ENCODE results near the gene DCAF6.
A peak's percentile ranks its signal among the peaks of the same experiment; 100 is the strongest.
"Not testable (repeated sequence)": the region's sequence is repeated elsewhere in the genome, so short reads cannot be mapped to it uniquely, and the experiment has no call there.

The DCAF6 gene, protein sequence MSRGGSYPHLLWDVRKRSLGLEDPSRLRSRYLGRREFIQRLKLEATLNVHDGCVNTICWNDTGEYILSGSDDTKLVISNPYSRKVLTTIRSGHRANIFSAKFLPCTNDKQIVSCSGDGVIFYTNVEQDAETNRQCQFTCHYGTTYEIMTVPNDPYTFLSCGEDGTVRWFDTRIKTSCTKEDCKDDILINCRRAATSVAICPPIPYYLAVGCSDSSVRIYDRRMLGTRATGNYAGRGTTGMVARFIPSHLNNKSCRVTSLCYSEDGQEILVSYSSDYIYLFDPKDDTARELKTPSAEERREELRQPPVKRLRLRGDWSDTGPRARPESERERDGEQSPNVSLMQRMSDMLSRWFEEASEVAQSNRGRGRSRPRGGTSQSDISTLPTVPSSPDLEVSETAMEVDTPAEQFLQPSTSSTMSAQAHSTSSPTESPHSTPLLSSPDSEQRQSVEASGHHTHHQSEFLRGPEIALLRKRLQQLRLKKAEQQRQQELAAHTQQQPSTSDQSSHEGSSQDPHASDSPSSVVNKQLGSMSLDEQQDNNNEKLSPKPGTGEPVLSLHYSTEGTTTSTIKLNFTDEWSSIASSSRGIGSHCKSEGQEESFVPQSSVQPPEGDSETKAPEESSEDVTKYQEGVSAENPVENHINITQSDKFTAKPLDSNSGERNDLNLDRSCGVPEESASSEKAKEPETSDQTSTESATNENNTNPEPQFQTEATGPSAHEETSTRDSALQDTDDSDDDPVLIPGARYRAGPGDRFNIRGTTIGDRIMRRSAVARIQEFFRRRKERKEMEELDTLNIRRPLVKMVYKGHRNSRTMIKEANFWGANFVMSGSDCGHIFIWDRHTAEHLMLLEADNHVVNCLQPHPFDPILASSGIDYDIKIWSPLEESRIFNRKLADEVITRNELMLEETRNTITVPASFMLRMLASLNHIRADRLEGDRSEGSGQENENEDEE

DNA sequence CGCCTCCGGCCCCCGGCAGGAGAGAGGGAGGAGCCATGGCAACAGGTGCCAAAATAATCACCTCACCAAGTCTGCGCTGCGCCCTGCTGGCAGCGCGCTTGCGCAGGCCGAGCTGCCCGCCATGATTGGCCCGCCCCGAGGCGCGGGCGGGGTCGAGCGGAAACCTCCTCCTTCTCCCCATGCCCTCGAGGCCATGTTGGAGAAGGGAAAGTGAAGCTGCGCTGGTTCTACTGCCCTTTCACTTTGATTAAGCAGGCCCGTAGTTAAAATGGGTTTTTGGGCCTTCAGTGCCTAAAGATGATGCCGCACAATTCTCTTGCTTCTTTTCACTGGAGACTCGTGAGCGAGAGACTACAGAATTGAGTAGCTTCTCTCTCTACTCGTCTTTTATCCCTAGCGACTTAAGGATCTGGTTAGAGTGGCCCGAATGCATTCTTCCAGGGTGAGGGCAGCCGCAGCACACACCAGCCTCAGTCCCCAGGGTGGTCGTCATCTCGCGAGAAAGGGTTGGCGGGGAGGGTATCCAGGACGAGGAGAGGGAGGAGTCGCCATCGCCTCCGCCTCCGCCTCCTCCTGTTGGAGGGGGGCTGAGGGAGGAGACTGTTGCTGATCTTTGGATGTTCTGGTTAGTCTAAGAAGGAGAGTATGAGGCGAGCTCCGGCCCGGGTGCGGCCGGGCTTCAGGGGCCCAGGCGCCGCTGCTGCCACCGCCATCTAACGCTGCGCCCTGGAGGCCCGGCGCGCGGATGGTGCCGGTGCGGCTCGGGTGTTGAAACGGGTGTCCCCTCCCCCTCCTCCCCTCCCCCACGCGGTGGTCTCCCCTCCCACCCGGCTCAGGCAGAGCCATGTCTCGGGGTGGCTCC, at the start of gene DCAF6:
TSS of gene DCAF6 (plus strand) at position 616 of the 862 bp plus-strand sequence. CDS start at position 845, 229 bp downstream.
- DNase-seq (ENCODE audit: low spot score) = peak; percentile 97

DNA sequence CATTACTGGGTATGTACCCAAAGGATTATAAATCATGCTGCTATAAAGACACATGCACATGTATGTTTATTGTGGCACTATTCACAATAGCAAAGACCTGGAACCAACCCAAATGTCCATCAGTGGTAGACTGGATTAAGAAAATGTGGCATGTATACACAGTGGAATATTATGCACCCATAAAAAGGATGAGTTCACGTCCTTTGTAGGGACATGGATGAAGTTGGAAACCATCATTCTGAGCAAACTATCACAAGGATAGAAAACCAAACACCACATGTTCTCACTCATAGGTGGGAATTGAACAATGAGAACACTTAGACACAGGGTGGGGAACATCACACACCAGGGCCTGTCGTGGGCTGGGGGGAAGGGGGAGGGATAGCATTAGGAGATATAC, 49.3 kb upstream of the DCAF6 start:
- not testable (repeated sequence) for DNase-seq (ENCODE audit: low spot score)

DNA sequence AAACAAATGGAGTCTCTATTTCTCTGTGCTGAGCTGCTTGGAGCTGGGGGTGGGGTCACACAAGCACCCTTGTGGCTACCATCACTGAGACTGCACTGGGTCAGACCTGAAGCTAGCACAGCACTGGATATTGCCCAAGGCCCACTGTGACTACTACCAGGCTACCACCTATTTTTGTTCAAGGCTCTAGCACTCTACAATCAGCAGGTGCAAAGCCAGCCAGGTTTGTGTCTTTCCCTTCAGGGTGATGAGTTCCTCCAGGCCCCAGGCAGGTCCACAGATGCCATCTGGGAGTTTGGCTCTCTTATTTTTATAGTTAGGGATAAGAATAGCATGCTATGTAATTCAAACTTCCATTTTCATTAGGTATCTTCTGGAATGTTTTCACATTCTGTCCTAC, 46.1 kb upstream of the DCAF6 start:
- no peak for DNase-seq (ENCODE audit: low spot score)

DNA sequence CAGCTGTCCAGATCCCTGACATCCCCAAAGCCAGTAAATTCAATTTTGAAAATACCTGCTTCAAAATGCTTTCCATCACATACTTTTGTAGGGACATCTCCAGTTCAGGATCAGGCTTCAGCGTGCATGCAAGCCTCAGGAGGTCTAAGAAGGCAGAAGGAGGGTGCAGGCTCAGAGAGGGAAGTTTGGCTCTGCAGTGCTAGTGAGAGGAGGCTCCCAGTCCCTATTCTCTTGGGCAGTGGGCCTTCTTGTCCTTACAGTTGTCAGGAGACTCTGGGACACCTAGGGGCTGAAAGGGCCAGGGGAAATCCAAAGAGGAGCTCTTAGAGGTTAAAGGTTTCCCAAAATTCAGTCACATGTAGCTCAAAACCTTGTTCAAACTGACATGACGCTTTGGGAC, 42.7 kb upstream of the DCAF6 start:
- DNase-seq (ENCODE audit: low spot score) = no peak

DNA sequence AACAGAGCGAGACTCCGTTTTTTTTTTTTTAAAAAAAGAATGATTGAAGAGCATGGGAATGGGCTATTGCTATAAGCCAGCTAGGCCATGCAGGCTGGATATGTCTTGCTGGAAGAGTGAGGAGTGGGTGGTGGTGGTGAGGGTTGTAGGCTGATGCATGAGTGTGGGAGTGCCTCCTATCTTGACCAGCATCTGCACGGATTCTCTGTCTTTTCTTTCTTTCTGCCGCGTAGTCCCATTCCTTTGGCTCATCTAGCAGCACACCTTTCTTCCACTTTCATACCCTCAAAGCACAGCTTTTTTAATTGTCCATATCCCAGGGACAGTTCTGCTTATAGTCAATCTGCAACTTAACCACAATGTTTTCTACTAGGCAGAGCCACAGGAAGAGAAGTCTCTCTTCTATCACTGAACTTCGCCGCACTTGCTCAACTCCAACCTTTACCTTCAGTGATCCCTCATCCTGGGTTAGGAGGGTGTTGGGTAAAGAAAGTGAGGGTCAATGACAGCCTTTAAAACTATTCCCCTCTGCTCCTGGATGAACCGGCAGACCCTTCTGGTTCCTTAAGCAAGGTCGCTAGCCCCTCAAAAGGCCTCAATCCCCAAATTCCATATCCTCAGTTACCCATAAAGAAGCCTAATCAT, 37.8 kb upstream of the DCAF6 start:
- DNase-seq (ENCODE audit: low spot score) = no peak

DNA sequence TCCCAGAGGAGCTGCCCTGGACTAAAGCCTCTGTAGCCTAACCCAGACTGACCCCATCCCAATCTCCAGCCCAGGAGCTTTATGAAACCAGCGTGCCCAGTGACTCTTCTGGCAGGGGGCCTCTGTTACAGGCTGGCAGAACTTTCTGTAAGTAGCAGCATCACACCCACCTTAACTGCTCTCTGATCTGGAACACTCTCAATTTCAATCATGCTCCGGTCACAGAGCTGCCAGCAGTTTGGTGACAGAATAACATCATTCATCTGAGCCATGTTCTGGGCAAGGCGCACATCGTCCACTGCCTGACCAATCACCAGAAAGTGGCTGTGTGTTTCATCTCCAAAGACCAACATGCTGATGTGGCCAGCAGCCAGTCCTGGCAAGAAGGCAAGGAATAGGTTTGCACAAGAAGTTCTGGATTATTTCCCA, 37.2 kb upstream of the DCAF6 start:
- no peak for DNase-seq (ENCODE audit: low spot score)

DNA sequence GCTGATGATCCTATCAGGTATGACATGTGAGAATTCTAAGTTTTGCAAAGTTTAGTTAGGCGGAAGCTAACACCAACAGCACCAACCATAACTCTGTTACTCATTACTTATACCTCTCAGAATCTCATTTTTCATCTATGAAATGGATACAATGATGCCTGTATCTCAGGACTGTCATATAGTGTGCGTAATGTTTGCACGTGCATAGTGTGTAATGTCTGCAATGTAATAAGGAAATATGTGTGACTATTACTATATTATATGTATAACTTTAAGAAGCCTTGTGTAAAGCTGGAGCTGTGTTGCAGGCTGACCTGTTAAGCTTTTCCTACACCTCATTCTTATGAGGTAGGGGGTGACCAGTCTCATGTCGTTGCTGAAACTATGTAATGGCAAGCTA, 35.6 kb upstream of the DCAF6 start:
- no peak for DNase-seq (ENCODE audit: low spot score)

DNA sequence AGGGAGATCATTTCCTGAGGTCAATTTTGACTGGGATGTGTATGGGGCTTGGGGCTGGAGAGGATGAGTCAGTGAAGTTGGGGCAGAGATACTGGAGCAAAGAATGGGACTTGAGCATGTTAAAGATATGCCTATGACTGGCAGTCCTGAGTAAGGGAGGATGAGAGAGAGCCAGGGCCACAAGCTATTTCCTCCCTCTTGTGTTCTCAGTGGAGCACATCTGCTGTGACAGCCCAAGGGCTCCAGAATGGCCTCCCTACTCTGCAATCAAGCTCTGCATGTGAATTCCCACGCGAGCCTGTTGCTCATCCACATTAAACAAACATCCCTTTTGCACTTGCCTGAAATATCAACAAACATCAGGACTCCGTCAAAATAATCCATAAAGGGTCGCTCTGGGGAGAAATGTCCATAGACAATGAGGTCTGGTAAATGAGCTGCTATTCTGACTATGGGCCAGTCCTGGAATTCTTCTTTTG, 31.8 kb upstream of the DCAF6 start:
- DNase-seq (ENCODE audit: low spot score) = peak; percentile 20

DNA sequence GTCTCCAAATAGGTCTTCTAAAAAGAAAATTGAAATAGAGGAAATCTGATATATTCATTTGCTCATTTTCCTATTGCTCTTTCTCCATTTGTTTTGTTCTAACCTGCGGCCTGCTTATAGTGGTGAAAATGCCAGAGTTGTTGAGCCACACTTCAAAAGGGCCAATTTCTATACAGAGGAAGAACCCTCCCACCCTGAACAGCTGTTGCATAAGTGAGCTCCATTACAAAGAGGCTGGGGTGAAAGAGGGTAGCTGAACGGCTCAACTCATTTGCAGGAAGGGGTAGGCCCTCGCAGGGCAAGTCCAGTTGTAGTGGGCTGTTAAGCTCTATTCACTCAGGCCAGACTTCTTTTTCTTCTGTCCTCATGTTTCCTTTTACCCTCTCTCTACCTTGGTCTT, 31.3 kb upstream of the DCAF6 start:
- DNase-seq (ENCODE audit: low spot score) = no peak

DNA sequence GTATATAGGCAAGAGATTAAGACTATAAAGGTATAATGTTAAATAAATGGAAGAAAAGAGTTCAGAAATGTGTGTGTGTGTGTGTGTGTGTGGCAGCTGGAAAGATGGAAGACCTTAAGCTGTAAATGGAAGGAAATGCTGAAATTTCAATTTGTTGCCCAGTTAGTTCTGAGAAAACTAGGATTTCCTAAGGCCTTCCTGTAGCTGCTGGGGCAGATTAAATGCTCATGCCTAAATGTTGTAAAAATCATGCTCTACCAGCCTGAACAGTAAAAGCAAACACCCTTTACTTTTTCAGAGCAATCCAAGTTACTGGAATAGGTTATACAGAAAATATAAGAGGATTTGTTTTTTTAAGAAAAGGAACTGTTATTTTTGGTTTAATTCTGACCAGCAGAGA, 30.8 kb upstream of the DCAF6 start:
- no peak for DNase-seq (ENCODE audit: low spot score)

DNA sequence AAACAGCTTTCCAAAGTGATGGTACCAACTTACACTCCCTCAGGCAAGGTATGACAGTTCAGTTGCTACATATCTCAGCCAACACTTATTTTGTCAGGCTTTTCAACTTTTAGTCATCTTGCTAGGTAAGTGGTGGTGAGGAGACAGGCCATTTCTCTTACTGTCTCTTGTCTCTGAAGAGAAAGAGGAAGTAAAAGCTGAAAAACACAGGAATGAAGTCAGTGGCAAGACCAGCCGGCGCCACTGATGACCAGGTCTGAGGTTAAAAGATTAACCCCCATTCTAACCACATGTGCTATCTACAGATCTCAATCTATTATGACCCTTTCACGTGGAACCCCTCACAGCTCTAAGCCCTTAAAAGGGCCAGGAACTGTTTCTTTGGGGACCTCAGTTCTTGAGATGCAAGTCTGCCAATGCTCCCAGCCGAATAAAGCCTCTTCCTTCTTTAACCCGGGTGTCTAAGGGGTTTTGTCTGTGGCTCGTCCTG, 26.7 kb upstream of the DCAF6 start:
- DNase-seq (ENCODE audit: low spot score) = no peak

DNA sequence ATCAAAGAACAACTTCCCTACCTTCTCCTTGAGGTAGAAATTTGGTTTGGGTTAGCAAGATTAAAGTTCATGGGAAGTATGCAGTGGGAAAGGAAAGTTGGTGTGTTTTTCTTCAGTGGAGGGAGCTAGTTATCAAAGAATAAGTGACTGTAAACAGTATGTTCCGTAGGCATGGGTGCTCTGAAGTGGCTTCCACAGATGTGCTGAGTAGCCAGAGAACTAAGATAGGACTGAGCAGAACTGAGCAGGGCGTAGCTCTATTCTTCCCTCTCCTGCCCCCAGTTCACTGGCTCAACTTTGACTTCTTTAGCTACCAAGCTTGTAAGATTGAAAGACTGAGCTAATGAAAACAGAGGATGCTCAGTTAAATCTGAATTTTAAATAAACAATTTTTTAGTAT, 26.0 kb upstream of the DCAF6 start:
- no peak for DNase-seq (ENCODE audit: low spot score)

DNA sequence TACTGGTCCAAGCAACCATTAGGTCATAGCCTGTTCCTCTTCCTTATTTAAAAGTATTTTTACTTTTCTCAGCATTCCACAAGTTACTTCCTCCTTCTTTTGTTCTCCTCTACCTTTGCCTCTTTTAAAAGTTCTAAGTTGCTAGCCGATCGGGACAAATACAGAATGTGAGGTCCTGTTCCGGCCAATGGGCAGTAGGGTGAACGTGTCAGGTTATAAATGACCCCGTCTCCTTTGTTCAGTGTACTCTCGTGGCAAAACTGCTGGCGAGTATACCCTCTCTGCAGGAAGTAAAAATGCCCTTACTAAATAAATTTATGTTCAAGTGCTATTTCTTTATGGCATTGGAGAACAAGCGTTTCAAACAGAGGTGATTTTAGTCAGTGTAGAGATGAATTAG, 25.1 kb upstream of the DCAF6 start:
- DNase-seq (ENCODE audit: low spot score) = no peak

DNA sequence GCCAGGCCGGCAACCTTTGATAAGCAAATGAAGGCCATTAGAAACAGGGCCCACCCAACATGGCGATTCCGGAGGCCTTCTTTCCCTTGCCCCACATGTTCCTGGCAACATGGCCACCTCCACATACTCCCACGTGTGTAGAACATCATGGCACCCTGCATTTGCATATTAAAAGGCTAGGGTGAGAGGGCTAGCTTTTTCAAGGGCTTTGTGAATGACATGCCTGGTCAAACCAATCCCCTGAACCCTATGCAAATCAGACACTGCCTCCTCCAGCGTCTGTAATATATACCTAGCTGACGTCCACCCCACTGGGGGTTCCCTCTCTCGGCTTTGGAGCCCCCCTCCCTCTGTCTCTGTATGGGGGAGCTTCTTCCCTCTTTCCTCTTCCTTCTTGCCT, 24.2 kb upstream of the DCAF6 start:
- DNase-seq (ENCODE audit: low spot score) = no peak

DNA sequence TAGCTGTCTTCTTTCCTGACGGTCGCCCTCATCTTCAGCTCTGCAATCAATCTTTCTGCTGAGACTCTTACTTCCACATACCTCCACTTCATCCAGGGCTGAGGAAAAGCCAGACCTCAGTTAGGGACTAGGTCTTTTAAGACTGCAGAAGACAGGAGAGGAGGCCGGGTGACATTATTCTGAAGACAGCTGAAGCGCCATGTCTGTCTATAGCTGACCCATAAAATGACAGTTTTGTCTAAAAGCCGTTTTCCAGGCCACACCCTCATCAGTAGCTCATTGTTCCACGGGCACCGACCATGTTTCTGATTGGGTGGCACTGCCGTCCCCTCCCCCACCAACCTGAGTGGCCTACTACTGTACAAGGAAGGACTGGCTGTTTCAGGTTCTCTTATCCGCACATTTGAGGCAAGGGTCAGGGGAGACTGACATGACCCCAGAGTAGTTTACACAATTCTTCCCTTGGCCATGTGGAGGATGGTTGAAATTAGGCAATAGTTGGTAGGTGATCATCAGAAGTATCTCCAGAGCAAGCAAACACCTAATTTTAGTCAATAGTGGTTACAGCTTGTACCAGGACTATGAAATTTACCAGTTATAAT, 22.5 kb upstream of the DCAF6 start, which contains the start of gene ADCY10:
TSS of gene ADCY10 (minus strand) at position 240 of the 602 bp plus-strand sequence. CDS start 8,994 bp downstream, outside the sequence.
- DNase-seq (ENCODE audit: low spot score) = no peak

DNA sequence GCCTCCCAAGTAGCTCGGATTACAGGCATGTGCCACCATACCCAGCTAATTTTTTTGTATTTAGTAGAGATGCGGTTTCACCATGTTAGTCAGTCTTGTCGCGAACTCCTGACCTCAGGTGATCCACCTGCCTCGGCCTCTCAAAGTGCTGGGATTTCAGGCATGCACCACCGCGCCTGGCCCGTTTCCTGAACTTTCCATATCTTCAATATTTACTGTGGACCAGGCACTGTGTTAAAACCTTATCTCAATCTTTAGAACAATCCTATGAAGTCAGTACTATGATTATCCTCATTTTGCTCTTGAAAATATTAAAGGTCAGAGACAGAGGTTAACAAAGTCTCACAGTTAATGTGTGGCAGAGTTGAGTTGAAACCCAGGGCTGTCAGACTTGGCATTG, 20.9 kb upstream of the DCAF6 start:
- DNase-seq (ENCODE audit: low spot score) = no peak

DNA sequence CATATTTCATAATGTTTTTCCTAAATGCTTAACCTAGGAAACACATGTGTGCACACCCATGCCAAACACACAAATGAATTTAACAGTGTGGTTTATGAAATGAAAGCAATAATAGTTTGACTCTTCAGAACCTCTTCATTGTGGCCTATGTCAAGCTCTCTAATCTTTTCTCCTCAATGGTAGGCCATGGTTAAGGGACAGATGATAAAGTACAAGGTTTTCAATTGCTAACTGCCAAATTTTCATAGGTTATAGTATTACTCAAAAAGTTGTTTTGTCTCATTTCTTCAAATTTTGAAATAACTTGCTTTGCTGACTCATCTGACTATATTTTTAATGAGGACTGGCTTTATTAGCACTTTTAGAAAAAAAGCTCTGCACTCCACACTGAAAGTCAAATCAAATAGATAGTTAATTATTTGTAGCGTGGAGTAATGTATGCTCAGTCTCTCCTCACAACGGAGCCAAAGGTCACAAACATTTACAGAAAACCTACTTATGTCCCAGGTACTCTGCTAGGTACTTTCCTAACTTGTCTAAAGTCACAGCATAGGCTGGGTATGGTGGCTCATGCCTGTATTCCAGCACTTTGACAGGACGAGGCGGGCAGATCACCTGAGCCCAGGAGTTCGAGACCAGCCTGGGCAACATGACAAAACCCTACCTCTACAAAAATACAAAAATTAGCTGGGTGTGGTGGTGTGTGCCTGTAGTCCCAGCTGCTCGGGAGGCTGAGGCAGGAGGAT, 19.5 kb upstream of the DCAF6 start:
- no peak for DNase-seq (ENCODE audit: low spot score)

DNA sequence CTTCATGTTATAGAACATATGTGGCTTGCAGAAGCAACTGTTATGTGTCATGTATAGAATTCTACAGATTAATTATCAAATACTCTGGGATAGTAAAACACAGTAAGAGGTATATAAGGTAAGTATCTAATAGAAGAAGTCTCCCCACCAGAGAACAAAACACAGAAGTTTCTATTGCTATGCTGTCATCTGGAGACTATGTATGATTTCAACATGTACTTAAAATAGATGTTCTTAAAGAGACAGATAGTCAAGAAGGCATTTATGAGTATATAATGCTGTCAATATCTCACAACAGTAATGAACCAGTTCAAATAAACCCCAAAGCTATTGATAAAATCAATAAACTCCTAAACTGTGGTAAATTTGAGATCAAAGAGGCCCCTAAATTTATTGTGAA, 14.5 kb upstream of the DCAF6 start:
- no peak for DNase-seq (ENCODE audit: low spot score)

DNA sequence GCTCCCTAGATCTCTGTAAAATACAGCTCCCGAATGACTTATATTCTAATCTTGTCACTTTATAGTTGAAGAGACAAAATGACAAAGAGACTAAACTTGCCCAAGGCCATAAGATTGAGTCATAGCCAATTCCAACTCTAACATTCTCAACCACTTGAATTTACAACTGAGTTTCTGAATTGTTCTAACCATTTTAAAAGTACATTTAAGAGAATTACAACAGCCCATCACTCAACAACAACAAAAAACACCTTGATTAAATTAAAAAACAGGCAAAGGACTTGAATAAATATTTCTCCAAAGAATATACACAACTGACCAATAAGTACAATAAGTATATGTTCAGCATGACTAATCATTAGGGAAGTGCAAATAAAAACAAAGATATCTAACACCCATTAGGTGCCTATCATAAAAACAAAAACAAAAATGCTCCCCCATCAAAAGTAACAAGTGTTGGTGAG, 13.8 kb upstream of the DCAF6 start:
- DNase-seq (ENCODE audit: low spot score) = no peak
